SK-N-MC (cell line): ENCODE measurements around the gene CLEC14A.

Experiments
- EZH2 ChIP-seq: fragments of 200-600 bp; sonication (generic); IDR thresholded peaks from one replicate; pipeline ENCODE4 v1.6.1; 2017; ENCODE audit warnings: antibody characterized with exemption
- FOXP2 ChIP-seq: optimal IDR thresholded peaks from 2 replicates; pipeline ENCODE3; 2011; ENCODE audit warnings: mild to moderate bottlenecking, moderate library complexity; ENCODE audit not compliant: insufficient read depth; ENCODE audit errors: extremely low read length, control extremely low read depth

- TF ChIP-seq FOXP2 (no peak), EZH2 (no peak)
Observed at GRCh38 chr14:38302966-38303365, 47.1 kb upstream of the CLEC14A start.
